Brain microvascular endothelial cell (primary cell): ENCODE results near the gene ABCC6.
A peak's percentile ranks its signal among the peaks of the same experiment; 100 is the strongest.

Experiments used
- DNase-seq: peaks from one replicate; pipeline ENCODE4 v3.0.0-alpha.2; 2020
- H3K27ac ChIP-seq: fragments of 250-450 bp; sonication (Bioruptor Pico); 2 replicates; pipeline ENCODE4 v1.5.1; 2020; ENCODE audit warnings: mild to moderate bottlenecking, moderate library complexity
- H3K27me3 ChIP-seq: fragments of 250-450 bp; sonication (Bioruptor Pico); replicated peaks from 2 replicates; pipeline ENCODE4 v1.5.1; 2020; ENCODE audit warnings: mild to moderate bottlenecking
- H3K36me3 ChIP-seq: fragments of 250-450 bp; sonication (Bioruptor Pico); replicated peaks from 2 replicates; pipeline ENCODE4 v1.5.1; 2020; ENCODE audit warnings: mild to moderate bottlenecking
- H3K4me3 ChIP-seq: 2 replicates; pipeline ENCODE4 v1.5.1; 2011; ENCODE audit warnings: low read depth, mild to moderate bottlenecking, control low read depth, low read length, moderate library complexity
- CTCF ChIP-seq: IDR thresholded peaks from 2 replicates; pipeline ENCODE4 v1.5.1; 2011; ENCODE audit warnings: low read depth, mild to moderate bottlenecking, moderate library complexity, low read length, control low read depth, inconsistent platforms; ENCODE audit errors: missing control alignments
- in situ Hi-C: cut with HindIII; loops from 2 replicates; pipeline ENCODE4 v1.10.0; 2017; ENCODE audit warnings: low sequenced_read_pairs, low pct_ligation_motif_present

ABCC6 gene

GRCh38 chr16:16189842-16190241 lies 33.5 kb downstream of the ABCC6 start:
- Histone ChIP-seq H3K4me3 (no peak overlapping the region), H3K36me3 (no peaks in the 10 kb centered on the region), H3K27ac (no peak overlapping the region), H3K27me3 (no peaks in the 10 kb centered on the region)
- TF ChIP-seq CTCF: no peak
- in situ Hi-C loops: no loop called here
- DNase-seq: no peak

- TF ChIP-seq CTCF: no peak
- Histone ChIP-seq H3K4me3 (no peak overlapping the region), H3K36me3 (no peaks in the 10 kb centered on the region), H3K27ac (no peak overlapping the region), H3K27me3 (no peaks in the 10 kb centered on the region)
- in situ Hi-C loops: no loop called here
- no peak for DNase-seq
Observed at GRCh38 chr16:16188827-16189226, 34.5 kb downstream of the ABCC6 start.

- Histone ChIP-seq H3K4me3 (no peak overlapping the region), H3K27me3 (no peaks in the 10 kb centered on the region), H3K36me3 (no peaks in the 10 kb centered on the region), H3K27ac (no peak overlapping the region)
- in situ Hi-C loops: no loop called here
- no peak for TF ChIP-seq CTCF
- no peak for DNase-seq
Observed at GRCh38 chr16:16186820-16187219, 36.5 kb downstream of the ABCC6 start.

GRCh38 chr16:16185095-16185494 lies 38.2 kb downstream of the ABCC6 start:
- in situ Hi-C loops: no loop called here

GRCh38 chr16:16184594-16184993 lies 38.7 kb downstream of the ABCC6 start:
- Histone ChIP-seq H3K4me3 (no peak overlapping the region), H3K36me3 (no peaks in the 10 kb centered on the region), H3K27ac (no peak overlapping the region), H3K27me3 (no peaks in the 10 kb centered on the region)
- in situ Hi-C loops: no loop called here
- DNase-seq: no peak
- TF ChIP-seq CTCF: no peak

More at GRCh38 chr16:16185095-16185494, 38.2 kb downstream of the ABCC6 start:
- Histone ChIP-seq H3K27me3 (no peaks in the 10 kb centered on the region), H3K4me3 (no peak overlapping the region), H3K36me3 (no peaks in the 10 kb centered on the region), H3K27ac (no peak overlapping the region)
- no peak for TF ChIP-seq CTCF
- no peak for DNase-seq

GRCh38 chr16:16183562-16183961 lies 39.7 kb downstream of the ABCC6 start:
- no peak overlapping the region for H3K4me3 ChIP-seq
- H3K27ac ChIP-seq: no peak overlapping the region
- no peaks in the 10 kb centered on the region for H3K36me3 ChIP-seq
- in situ Hi-C loops: no loop called here
- no peaks in the 10 kb centered on the region for H3K27me3 ChIP-seq
- no peak for DNase-seq
- peak; percentile 48 for TF ChIP-seq CTCF
